GM15510 (cell line): Measurements from ENCODE around the gene SPINK4.

Experiments used
- POLR2A ChIP-seq: IDR thresholded peaks from 3 replicates; pipeline ENCODE4 v1.6.1; 2011; ENCODE audit warnings: borderline replicate concordance; ENCODE audit not compliant: insufficient read length; ENCODE audit errors: extremely low read depth

Gene SPINK4

GRCh38 chr9:33239921-33240320 is at the start of gene SPINK4:
SPINK4 (plus strand) TSS chr9:33240167; CDS start chr9:33240209, 42 bp downstream.
- no peak for TF ChIP-seq POLR2A

- TF ChIP-seq POLR2A: no peak
These were observed 47.3 kb upstream of the SPINK4 start for GRCh38 chr9:33192493-33193255.

- TF ChIP-seq POLR2A: no peak
These were observed 46.1 kb upstream of the SPINK4 start for GRCh38 chr9:33193818-33194217.

GRCh38 chr9:33196736-33197135 is 43.2 kb upstream of the SPINK4 start:
- TF ChIP-seq POLR2A: no peak

GRCh38 chr9:33197279-33198152 is 42.5 kb upstream of the SPINK4 start:
- no peak for TF ChIP-seq POLR2A

DNA sequence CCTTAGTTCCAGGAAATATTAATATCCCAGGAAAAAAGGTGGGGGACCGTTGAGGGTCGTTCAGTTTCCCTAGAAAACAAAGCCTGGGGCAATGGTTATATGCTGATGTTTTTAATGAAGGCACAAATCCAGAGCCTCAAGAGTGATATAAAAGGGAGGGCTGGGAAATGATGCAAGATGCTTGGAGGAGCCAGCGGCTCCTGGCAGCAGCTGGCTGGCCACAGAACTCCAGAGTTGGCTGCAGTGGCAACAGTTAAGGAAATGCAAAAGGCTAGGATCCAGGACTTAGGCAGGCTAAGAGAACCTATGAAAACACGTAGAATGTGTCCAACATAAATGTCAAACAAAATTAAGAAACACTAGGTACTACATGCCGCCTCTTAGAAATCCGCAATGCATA is 41.8 kb upstream of the SPINK4 start:
- no peak for TF ChIP-seq POLR2A

GRCh38 chr9:33202018-33202417 is 37.9 kb upstream of the SPINK4 start:
- no peak for TF ChIP-seq POLR2A

DNA sequence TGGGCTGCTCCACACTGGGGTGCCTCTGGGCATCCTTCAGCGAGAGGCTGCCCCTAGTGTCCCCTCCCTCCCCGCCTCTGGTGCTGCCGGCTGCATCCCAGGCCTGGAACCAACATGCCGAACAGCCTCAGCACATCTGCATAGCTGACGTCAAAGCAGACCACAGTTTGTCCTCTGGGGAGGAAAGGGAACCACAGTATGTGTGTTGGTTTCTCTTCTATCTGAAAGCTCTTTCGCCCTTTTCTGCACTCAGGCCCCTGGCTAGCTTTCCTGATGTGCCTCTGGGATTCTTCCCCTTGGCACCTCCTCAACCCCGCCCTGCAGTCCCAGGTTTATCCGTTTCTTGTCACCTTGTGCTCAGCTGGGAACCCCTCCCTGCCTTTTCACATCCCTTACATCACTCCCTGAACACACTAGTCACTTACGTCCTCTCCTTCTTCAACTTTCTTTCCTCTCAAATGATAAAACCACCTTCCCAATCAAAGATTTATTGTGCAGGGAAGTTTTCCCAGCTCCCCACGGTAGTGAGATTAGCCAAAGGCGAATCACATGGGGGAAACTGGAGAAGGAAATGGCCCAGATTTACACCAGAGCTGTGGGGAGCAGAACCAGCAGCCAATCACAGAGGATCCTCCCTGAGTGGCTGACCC is 37.3 kb upstream of the SPINK4 start:
- peak; percentile 17 for TF ChIP-seq POLR2A

GRCh38 chr9:33209394-33209793 is 30.6 kb upstream of the SPINK4 start:
- no peak for TF ChIP-seq POLR2A

- TF ChIP-seq POLR2A: no peak
These were observed 29.8 kb upstream of the SPINK4 start for GRCh38 chr9:33210006-33210715.

DNA sequence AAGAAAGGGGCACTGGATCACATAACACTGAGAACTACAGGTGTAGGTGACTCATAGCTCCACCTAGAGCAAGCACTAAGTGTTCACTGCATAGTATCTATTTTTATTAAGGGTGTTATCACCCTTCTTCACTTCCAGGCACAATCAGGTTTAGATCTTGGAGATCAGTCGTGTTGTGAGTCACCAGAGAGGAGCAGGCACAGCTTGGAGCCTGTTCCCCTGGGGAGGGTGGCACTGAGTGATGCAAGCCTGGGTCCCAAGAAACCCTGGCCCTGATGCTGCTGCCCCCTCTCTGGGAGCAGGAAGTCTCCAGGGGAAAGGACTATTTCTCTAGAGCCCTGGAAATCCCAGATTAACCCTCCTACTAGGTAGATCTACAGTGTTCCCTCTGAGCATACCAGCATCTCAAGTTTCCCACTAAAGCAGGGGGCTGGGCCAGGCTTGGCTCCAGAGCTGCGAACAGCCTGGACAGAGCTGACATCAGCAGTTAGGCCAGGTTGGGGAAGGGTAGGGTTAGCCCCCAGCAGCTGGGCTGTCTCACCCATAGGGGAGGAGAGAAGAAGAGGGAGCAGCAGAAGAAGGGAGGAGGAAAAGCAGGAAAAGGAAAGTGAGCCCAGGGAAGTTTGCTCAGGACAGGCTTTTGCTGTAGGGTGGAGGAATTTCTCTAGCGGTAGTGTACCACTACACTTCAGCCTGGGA is 28.1 kb upstream of the SPINK4 start:
- no peak for TF ChIP-seq POLR2A

GRCh38 chr9:33220681-33221567 is 19.0 kb upstream of the SPINK4 start:
- no peak for TF ChIP-seq POLR2A

DNA sequence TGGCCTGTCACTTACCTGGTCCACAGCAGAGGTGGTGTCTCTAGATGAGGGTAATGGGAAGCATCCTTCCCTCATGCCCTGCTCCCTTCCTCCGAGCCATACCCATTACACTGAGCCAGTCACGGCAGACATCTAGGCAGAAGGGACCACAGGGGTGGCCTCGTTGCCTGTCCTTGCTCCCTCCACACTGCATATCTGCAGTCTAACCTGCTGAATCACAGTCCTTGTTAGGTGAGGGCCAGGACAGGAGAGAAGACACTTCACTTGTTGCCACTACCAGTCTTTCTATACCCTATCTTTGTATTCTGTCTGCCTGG is 18.4 kb upstream of the SPINK4 start:
- TF ChIP-seq POLR2A: no peak

GRCh38 chr9:33222031-33222430 is 17.9 kb upstream of the SPINK4 start:
- TF ChIP-seq POLR2A: no peak

GRCh38 chr9:33223696-33224095 is 16.3 kb upstream of the SPINK4 start:
- no peak for TF ChIP-seq POLR2A
